PC-9 (cell line): ENCODE data around the gene KLHDC4. TPM values are rescaled to one million over a fixed set of nuclear protein-coding genes. Genes with fewer than 3 reads are reported as not detected.
A peak's percentile ranks its signal among the peaks of the same experiment; 100 is the strongest.

Experiments used
- BruUV-seq: library from RNA; stranded (reverse); fragments of 400-500 nt; replicated peaks from 2 replicates; lab custom pipeline; 2021; lab: Mats Ljungman, UMichigan
- CTCF ChIA-PET: fragments of 300-600 bp; sonication (Branson Sonifier 250); formaldehyde crosslinking; loops from one replicate; lab custom pipeline; 2022; ENCODE audit warnings: antibody characterized with exemption; lab: Charles Lee
- POLR2A ChIA-PET: fragments of 300-600 bp; sonication (Branson Sonifier 250); formaldehyde crosslinking; loops from one replicate; lab custom pipeline; 2022; ENCODE audit warnings: antibody characterized with exemption; ENCODE audit not compliant: unreplicated experiment; lab: Charles Lee
- DNase-seq, 2 experiments: peaks; one replicate each; pipeline versions ENCODE4 v3.0.0 to v3.0.0-alpha.2; 2015 to 2022; ENCODE audit warnings: mixed read lengths in 1 of 2
- H2AFZ ChIP-seq: fragments of 200-600 bp; sonication (generic); 2 replicates; pipeline ENCODE4 v1.8.1; 2017; ENCODE audit warnings: antibody characterized with exemption
- H3F3A ChIP-seq: fragments of 200-600 bp; sonication (generic); 2 replicates; pipeline ENCODE4 v1.8.1; 2017; ENCODE audit warnings: antibody characterized with exemption, mild to moderate bottlenecking, low read depth; ENCODE audit not compliant: insufficient read depth
- H3K27ac ChIP-seq: fragments of 200-600 bp; sonication (generic); 2 replicates; pipeline ENCODE4 v1.6.1; 2016; ENCODE audit warnings: mixed run types
- H3K27me3 ChIP-seq: fragments of 200-600 bp; sonication (generic); 2 replicates; pipeline ENCODE4 v1.6.1; 2016; ENCODE audit warnings: low read depth, mixed run types; ENCODE audit not compliant: insufficient read depth
- H3K36me3 ChIP-seq: fragments of 200-600 bp; sonication (generic); 2 replicates; pipeline ENCODE4 v1.6.1; 2016; ENCODE audit warnings: low read depth, mixed run types
- H3K4me1 ChIP-seq: fragments of 200-600 bp; sonication (generic); replicated peaks from 2 replicates; pipeline ENCODE4 v1.6.1; 2016; ENCODE audit warnings: mixed run types; ENCODE audit not compliant: insufficient read depth
- H3K4me2 ChIP-seq: fragments of 200-600 bp; sonication (generic); 2 replicates; pipeline ENCODE4 v1.6.1; 2017; ENCODE audit warnings: mixed run types
- H3K4me3 ChIP-seq: fragments of 200-600 bp; sonication (generic); 2 replicates; pipeline ENCODE4 v1.6.1; 2016; ENCODE audit warnings: mixed run types
- H3K79me2 ChIP-seq: fragments of 200-600 bp; sonication (generic); 2 replicates; pipeline ENCODE4 v1.6.1; 2017; ENCODE audit warnings: low read depth, mixed run types
- H3K9me2 ChIP-seq: fragments of 200-600 bp; sonication (generic); 2 replicates; pipeline ENCODE4 v1.8.1; 2017; ENCODE audit warnings: mild to moderate bottlenecking; ENCODE audit not compliant: insufficient read depth
- H3K9me3 ChIP-seq: fragments of 200-600 bp; sonication (generic); 2 replicates; pipeline ENCODE4 v1.8.1; 2016; ENCODE audit warnings: low read depth; ENCODE audit not compliant: insufficient read depth
- H4K20me1 ChIP-seq: fragments of 200-600 bp; sonication (generic); 2 replicates; pipeline ENCODE4 v1.8.1; 2017; ENCODE audit not compliant: insufficient read depth
- EZH2 ChIP-seq: fragments of 200-600 bp; sonication (generic); IDR thresholded peaks from 2 replicates; pipeline ENCODE4 v1.8.0; 2017; ENCODE audit warnings: antibody characterized with exemption, low read depth
- intact Hi-C: fragments of 100-400 bp; cut with micrococcal nuclease; formaldehyde crosslinking; loops from one replicate; pipeline ENCODE4 v1.10.0; 2022; ENCODE audit not compliant: unreplicated experiment
- total RNA-seq: library from RNA; stranded (reverse); gene quantifications from 2 replicates; pipeline ENCODE4 v1.2.3, GENCODE V29; 2021
- TF ChIP-seq, protein P1 (sequence below): fragments of 200-600 bp; sonication (generic); conservative IDR thresholded peaks from 2 replicates; pipeline ENCODE4 v1.6.1; 2017; ENCODE audit warnings: mixed run types, antibody characterized with exemption, mild to moderate bottlenecking, moderate library complexity

The KLHDC4 gene
- total RNA-seq, 1 experiment from 2014 or later, result 66.5 TPM

DNA sequence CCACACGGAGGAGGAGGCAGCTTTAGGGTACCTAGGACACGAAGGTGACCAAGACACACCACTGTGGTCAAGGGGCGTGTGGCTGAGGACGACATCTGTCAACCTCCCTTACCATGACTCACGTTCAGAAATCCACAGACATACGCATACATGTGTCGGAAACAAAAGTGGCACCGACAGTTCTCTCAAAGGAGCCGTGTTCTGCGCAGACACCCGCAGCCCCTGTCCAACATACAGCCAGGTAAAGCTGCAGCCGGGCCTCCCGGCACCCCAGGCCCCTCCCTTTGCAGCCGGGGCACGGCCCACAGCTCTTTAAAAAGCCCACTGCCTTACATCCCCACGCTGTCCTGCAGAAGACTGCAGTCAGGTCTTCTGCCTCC, 40.5 kb upstream of the KLHDC4 start:
- TSS peak; percentile 57 for BruUV-seq
- Histone ChIP-seq H3K4me1 (peaks cover 23% of the 10 kb centered on the region), H3K4me3 (peak overlapping the region; percentile 71), H3K9me2 (no peaks in the 10 kb centered on the region), H3F3A (peaks cover 19% of the 10 kb centered on the region), H2AFZ (peak overlapping the region; percentile 73), H3K27ac (peak overlapping the region; percentile 95), H3K27me3 (no peaks in the 10 kb centered on the region), H3K9me3 (no peaks in the 10 kb centered on the region), H4K20me1 (no peaks in the 10 kb centered on the region), H3K4me2 (peak overlapping the region; percentile 96), H3K79me2 (no peaks in the 10 kb centered on the region), H3K36me3 (no peaks in the 10 kb centered on the region)
- TF ChIP-seq EZH2, result no peak
- TF ChIP-seq, protein P1, sequence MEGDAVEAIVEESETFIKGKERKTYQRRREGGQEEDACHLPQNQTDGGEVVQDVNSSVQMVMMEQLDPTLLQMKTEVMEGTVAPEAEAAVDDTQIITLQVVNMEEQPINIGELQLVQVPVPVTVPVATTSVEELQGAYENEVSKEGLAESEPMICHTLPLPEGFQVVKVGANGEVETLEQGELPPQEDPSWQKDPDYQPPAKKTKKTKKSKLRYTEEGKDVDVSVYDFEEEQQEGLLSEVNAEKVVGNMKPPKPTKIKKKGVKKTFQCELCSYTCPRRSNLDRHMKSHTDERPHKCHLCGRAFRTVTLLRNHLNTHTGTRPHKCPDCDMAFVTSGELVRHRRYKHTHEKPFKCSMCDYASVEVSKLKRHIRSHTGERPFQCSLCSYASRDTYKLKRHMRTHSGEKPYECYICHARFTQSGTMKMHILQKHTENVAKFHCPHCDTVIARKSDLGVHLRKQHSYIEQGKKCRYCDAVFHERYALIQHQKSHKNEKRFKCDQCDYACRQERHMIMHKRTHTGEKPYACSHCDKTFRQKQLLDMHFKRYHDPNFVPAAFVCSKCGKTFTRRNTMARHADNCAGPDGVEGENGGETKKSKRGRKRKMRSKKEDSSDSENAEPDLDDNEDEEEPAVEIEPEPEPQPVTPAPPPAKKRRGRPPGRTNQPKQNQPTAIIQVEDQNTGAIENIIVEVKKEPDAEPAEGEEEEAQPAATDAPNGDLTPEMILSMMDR, result no peak
- intact Hi-C loops, result loop anchor here (1.0 to 2.0 kb wide), 3 partner anchors 23 to 51 kb away; no protein-coding TSS in a partner anchor
- CTCF ChIA-PET, result interaction anchor here (0.5 to 2.4 kb wide), 3 partner anchors 12 to 123 kb away, joined by 3 to 10 read pairs (median 7); no protein-coding TSS in a partner anchor
- POLR2A ChIA-PET, result interaction anchor here (0.5 kb wide), 1 partner anchor 12 kb away, joined by 6 read pairs; no protein-coding TSS in a partner anchor
- DNase-seq, result peak; percentile 37 to 65

DNA sequence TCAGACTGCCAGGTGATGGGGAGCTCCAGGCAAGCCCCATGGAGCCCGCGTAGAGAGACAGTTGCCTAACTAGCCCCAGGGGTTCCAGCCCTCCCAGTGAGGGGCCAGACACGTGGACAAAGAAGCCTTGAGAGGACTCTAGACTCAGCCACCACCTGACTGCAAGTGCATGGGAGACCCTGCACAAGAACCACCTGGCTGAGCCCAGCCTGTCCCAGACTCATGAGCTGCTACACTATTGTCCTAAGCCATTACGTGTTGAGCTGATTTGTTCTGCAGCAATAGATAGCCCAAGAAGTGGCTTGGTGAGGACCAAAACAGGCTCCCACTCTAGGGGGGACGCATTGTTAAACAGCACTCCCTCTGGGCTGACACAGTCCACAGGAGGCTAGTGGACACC, 37.6 kb upstream of the KLHDC4 start:
- no peak overlapping the region for H3K27ac ChIP-seq
- H3K4me3 ChIP-seq, result no peak overlapping the region
- peaks cover 23% of the 10 kb centered on the region for H3K4me1 ChIP-seq
- H3K9me2 ChIP-seq, result no peaks in the 10 kb centered on the region
- H3K4me2 ChIP-seq, result no peak overlapping the region
- H3K27me3 ChIP-seq, result no peaks in the 10 kb centered on the region
- H2AFZ ChIP-seq, result no peak overlapping the region
- no TSS peak for BruUV-seq
- peaks cover 15% of the 10 kb centered on the region for H3F3A ChIP-seq
- no peak for DNase-seq
- ChIA-PET CTCF (no interaction called here), POLR2A (no interaction called here)
- H3K36me3 ChIP-seq, result no peaks in the 10 kb centered on the region
- TF ChIP-seq EZH2, result no peak
- TF ChIP-seq, protein P1, result no peak
- H4K20me1 ChIP-seq, result no peaks in the 10 kb centered on the region
- intact Hi-C loops, result no loop called here
- H3K9me3 ChIP-seq, result no peaks in the 10 kb centered on the region
- no peaks in the 10 kb centered on the region for H3K79me2 ChIP-seq

DNA sequence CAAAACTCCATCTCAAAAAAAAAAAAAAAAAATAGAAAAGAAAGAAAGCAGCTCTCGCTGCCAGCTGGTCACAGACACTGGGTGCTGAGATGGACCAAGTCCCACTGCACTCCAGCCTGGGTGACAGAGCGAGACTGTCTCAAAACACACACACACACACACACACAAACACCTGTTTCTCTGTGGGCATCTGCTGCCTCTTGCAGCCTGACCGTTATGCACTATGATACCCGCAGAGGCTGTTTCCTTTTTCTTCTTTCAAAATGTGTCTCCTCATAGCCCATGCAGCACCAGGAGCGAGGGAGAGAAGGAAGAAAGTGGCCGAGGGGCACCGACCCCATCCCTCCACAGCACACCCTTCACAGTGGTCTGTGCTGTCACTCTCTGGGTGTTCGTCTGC, 36.9 kb upstream of the KLHDC4 start:
- no peaks in the 10 kb centered on the region for H3K27me3 ChIP-seq
- POLR2A ChIA-PET, result no interaction called here
- H3K79me2 ChIP-seq, result no peaks in the 10 kb centered on the region
- H3K27ac ChIP-seq, result no peak overlapping the region
- no peak overlapping the region for H2AFZ ChIP-seq
- H3K36me3 ChIP-seq, result no peaks in the 10 kb centered on the region
- peaks cover 23% of the 10 kb centered on the region for H3K4me1 ChIP-seq
- no peak for TF ChIP-seq EZH2
- TF ChIP-seq, protein P1, result no peak
- H3F3A ChIP-seq, result peaks cover 15% of the 10 kb centered on the region
- CTCF ChIA-PET, result no interaction called here
- BruUV-seq, result no TSS peak
- intact Hi-C loops, result no loop called here
- no peaks in the 10 kb centered on the region for H4K20me1 ChIP-seq
- no peak for DNase-seq
- no peak overlapping the region for H3K4me2 ChIP-seq
- no peaks in the 10 kb centered on the region for H3K9me2 ChIP-seq
- H3K9me3 ChIP-seq, result no peaks in the 10 kb centered on the region
- no peak overlapping the region for H3K4me3 ChIP-seq
